HG03196 (cell line): ENCODE measurements around the gene SIGLEC8.
"Not testable (repeated sequence)": the region's sequence is repeated elsewhere in the genome, so short reads cannot be mapped to it uniquely, and the experiment has no call there.

Experiments
- ATAC-seq: cut with Tn5 transposase; IDR thresholded peaks from one replicate; pipeline ENCODE4 v1.9.1; 2021; ENCODE audit not compliant: unreplicated experiment

SIGLEC8 gene

GRCh38 chr19:51458051-51458645 lies at the start of gene SIGLEC8:
Gene SIGLEC8, minus strand, starts transcription at chr19:51458454. Its CDS starts 67 bp downstream, at chr19:51458387.
- no peak for ATAC-seq

- ATAC-seq: no peak
These were observed 49.4 kb upstream of the SIGLEC8 start for GRCh38 chr19:51507640-51508058.

DNA sequence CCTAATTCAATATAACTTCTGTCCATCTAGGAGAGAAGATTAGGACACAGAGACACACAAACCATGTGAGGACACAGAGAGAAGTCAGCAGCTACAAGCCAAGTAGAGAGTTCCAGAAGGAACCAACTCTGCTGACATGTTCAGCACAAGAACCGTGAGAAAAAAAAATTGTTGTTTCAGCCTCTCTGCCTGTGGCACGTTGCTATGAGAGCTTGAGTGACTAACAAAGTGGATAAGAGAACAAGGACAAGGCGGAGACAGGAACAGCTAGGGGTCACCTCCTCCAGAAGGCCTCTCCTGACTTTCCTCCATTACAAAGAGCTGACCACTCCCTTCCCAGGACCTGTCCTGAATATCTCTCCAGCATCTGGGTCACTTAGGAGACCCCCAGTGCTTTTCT lies 48.9 kb upstream of the SIGLEC8 start:
- no peak for ATAC-seq

GRCh38 chr19:51505904-51506303 lies 47.6 kb upstream of the SIGLEC8 start:
- no peak for ATAC-seq

GRCh38 chr19:51503896-51504295 lies 45.6 kb upstream of the SIGLEC8 start:
- no peak for ATAC-seq

GRCh38 chr19:51503286-51503817 lies 45.1 kb upstream of the SIGLEC8 start:
- ATAC-seq: no peak

- ATAC-seq: no peak
These were observed 43.5 kb upstream of the SIGLEC8 start, which contains the start of gene SIGLEC12 for GRCh38 chr19:51501594-51502263. Gene SIGLEC12, minus strand, starts transcription at chr19:51501800. Its CDS starts 67 bp downstream, at chr19:51501733.

GRCh38 chr19:51500931-51501330 lies 42.7 kb upstream of the SIGLEC8 start:
- not testable (repeated sequence) for ATAC-seq

GRCh38 chr19:51497666-51498065 lies 39.4 kb upstream of the SIGLEC8 start:
- ATAC-seq: no peak

- no peak for ATAC-seq
These were observed 35.5 kb upstream of the SIGLEC8 start for GRCh38 chr19:51493776-51494175.

DNA sequence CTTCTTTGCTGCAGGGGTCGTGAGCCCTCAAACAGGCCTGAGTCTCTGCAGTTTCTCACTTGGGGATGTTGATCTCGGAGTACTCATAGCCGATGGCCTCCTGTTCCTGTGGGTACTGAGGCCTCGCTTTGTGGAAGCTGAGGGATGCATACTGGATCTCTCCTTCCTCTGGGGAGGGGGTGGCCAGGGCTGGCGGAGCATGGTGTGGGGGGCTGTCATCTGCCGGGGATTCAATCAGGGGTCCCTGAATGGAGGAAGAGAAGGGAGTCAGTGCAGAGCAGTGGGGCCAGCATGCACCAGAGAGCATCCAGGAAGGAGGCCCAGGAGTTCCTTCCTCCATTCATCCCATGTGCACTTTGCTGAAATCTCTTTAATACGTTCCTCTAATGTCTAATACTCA lies 33.3 kb upstream of the SIGLEC8 start:
- ATAC-seq: no peak

DNA sequence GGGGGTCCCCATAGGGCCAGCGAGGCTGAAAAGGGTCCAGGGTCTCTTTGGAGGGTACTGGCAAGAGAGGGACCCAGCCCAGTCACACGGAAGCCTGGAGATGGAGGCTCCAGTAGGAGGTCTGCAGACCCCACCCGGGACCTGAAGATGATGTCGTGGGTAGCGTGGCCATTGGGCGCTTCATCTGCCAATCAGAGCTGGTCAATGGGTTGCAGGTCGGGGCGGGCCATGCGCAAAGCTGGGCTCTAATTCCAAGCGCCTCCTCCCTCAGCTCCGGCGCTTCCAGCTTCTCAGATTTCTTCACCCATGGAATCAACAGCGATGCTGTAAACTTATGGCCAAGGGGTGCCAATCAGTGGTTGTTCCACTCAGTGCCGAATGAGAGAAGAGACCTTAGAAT lies 32.4 kb upstream of the SIGLEC8 start:
- ATAC-seq: no peak

- ATAC-seq: no peak
These were observed 30.9 kb upstream of the SIGLEC8 start for GRCh38 chr19:51489113-51489512.

GRCh38 chr19:51488491-51488890 lies 30.2 kb upstream of the SIGLEC8 start:
- ATAC-seq: no peak

GRCh38 chr19:51485960-51486660 lies 27.9 kb upstream of the SIGLEC8 start:
- no peak for ATAC-seq

- no peak for ATAC-seq
These were observed 22.3 kb upstream of the SIGLEC8 start for GRCh38 chr19:51480590-51480989.

DNA sequence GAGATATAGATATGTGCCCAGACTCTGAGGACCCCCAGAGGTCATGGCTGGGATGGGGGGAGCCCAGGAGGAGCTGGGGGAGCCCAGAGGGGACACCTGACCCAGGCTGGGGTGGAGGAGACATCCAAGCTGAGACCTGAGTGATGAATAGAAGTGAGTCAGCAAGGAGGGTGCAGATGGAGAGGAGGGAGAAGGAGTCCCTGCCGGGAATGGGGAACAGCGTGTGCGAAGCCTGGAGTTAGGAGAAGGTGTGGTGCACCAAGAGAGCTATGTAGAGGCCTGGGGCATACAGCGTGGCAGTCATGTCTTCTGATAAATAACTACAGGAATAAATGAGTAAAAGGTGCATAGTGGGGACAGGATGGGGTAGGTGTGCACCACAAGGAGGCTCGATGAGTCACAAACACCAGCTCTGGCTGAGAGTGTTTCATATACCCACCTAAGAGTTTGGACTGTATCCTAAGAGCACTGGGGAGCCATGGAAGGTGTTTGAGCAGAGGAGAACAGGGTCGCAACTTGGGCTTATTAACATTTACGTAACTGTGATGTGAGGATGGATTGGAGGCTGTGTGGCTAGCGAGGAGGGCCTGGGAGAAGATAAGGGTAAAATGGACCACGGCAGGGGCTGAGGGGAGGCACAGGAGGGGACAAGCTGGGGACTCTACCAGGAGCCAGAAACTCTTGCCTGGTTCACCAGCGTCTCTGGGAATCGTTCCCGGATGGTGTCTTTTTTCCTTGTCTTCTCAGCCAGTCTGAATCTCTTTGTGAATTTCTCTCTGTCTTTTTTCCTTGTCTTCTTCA lies 21.5 kb upstream of the SIGLEC8 start:
- no peak for ATAC-seq

GRCh38 chr19:51478381-51479234 lies 20.4 kb upstream of the SIGLEC8 start, which contains the start of gene CEACAM18:
Gene CEACAM18, plus strand, starts transcription at chr19:51478539.
- ATAC-seq: no peak

DNA sequence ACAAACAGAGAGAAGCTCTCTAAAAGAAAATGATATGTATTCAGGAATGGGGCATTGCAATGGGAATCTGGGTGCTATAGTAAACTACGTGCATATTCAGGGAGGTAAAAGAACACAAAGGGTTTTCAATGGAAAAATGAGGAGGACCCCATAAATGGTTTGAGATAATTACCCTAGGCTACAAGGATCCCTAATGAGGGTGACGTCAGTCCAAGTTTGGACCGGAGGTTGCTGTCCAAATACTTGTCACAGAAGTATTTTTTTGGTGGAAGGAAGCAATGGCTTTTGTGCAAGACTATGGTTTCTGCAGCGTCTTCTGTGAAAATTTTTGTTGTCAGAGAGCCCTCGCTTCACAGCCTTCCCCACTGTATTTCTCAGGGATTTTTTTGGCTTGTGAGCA lies 19.1 kb upstream of the SIGLEC8 start:
- ATAC-seq: no peak

- no peak for ATAC-seq
These were observed 17.9 kb upstream of the SIGLEC8 start for GRCh38 chr19:51476164-51476563.
